ENCODE data around the gene POLR3H.

DNA sequence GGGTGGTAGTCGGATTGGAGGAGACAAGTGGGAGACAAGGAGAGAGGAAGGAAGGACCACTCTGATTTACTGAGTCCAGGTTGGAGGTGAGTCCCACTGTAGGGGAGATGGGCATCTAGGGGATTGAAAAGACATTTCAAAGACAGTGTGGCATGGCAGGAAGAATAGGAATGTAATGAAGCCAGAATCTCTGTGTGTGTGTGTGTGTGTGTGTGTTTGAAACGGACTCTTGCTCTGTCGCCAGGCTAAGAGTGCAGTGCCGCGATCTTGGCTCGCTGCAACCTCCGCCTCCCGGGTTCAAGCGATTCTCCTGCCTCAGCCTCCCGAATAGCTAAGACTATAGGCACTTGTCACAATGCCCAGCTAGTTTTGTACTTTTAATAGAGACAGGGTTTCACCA, 12.3 kb upstream of the POLR3H start:
- no peak for TF ChIP-seq POLR2A (IDR thresholded peaks at IDR 0.05; ENCODE audit: low read depth, low read length)
- no peak for TF ChIP-seq TAF1 (IDR thresholded peaks at IDR 0.05; ENCODE audit: low read depth, low read length)
- no peak for TF ChIP-seq POLR2AphosphoS5 (IDR thresholded peaks at IDR 0.05; ENCODE audit: low read depth, low read length)

Measured in GM12891 (cell line).